Muscle layer of duodenum (tissue), 2 donors: Measurements from ENCODE around the gene CPNE4.
A peak's percentile ranks its signal among the peaks of the same experiment; 100 is the strongest.

Experiments used
- H3K27ac ChIP-seq: one replicate; pipeline ENCODE4 v1.7.0; 2013; ENCODE audit warnings: mild to moderate bottlenecking, low read length
- H3K27me3 ChIP-seq: one replicate; pipeline ENCODE4 v1.7.0; 2013; ENCODE audit warnings: low read depth, mild to moderate bottlenecking, control low read depth, low read length
- H3K36me3 ChIP-seq, 2 donors: one replicate each; pipeline ENCODE4 v1.7.0; 2013; ENCODE audit warnings: low read length in 2 of 2, control low read depth in 1 of 2, mild to moderate bottlenecking in 1 of 2; ENCODE audit not compliant: insufficient read depth in 2 of 2, control insufficient read depth in 1 of 2
- H3K4me1 ChIP-seq, 2 donors: one replicate each; pipeline ENCODE4 v1.7.0; 2013; ENCODE audit warnings: low read length in 2 of 2, mild to moderate bottlenecking in 2 of 2, control low read depth in 1 of 2, moderate library complexity in 1 of 2; ENCODE audit not compliant: insufficient read depth in 2 of 2, control insufficient read depth in 1 of 2
- H3K4me3 ChIP-seq, 2 donors: one replicate each; pipeline ENCODE4 v1.7.0; 2013; ENCODE audit warnings: low read length in 2 of 2, low read depth in 1 of 2, mild to moderate bottlenecking in 1 of 2
- H3K9me3 ChIP-seq, 2 donors: one replicate each; pipeline ENCODE4 v1.7.0; 2013; ENCODE audit warnings: low read length in 2 of 2, control low read depth in 1 of 2, mild to moderate bottlenecking in 1 of 2; ENCODE audit not compliant: control insufficient read depth in 1 of 2
- donor health status: healthy.

Gene CPNE4

GRCh38 chr3:131532645-131533044 lies 502.2 kb downstream of the CPNE4 start:
- peaks cover 3% of the 10 kb centered on the region for H3K27me3 ChIP-seq
- H3K9me3 ChIP-seq, result no peaks in the 10 kb centered on the region

GRCh38 chr3:131530843-131531242 lies 504.0 kb downstream of the CPNE4 start:
- H3K4me1 ChIP-seq, result no peaks in the 10 kb centered on the region
- peaks cover 3% of the 10 kb centered on the region for H3K27me3 ChIP-seq
- no peak overlapping the region for H3K27ac ChIP-seq
- H3K9me3 ChIP-seq, result no peaks in the 10 kb centered on the region
- H3K36me3 ChIP-seq, result no peaks in the 10 kb centered on the region
- no peak overlapping the region for H3K4me3 ChIP-seq

More at GRCh38 chr3:131532645-131533044, 502.2 kb downstream of the CPNE4 start:
- no peaks in the 10 kb centered on the region for H3K36me3 ChIP-seq
- no peak overlapping the region for H3K4me3 ChIP-seq
- no peaks in the 10 kb centered on the region for H3K4me1 ChIP-seq
- H3K27ac ChIP-seq, result no peak overlapping the region

- H3K9me3 ChIP-seq, result no peaks in the 10 kb centered on the region
- H3K27me3 ChIP-seq, result peaks cover 3% of the 10 kb centered on the region
- no peak overlapping the region for H3K27ac ChIP-seq
- no peak overlapping the region for H3K4me3 ChIP-seq
- H3K4me1 ChIP-seq, result no peaks in the 10 kb centered on the region
- no peaks in the 10 kb centered on the region for H3K36me3 ChIP-seq
These were observed 504.4 kb downstream of the CPNE4 start for GRCh38 chr3:131530388-131530787.

- no peaks in the 10 kb centered on the region for H3K9me3 ChIP-seq
- H3K27me3 ChIP-seq, result peaks cover 3% of the 10 kb centered on the region
- peak overlapping the region; percentile 52 to 62 for H3K4me3 ChIP-seq
- H3K4me1 ChIP-seq, result no peaks in the 10 kb centered on the region
- no peaks in the 10 kb centered on the region for H3K36me3 ChIP-seq
- H3K27ac ChIP-seq, result no peak overlapping the region
These were observed 507.9 kb downstream of the CPNE4 start for GRCh38 chr3:131526801-131527347.

GRCh38 chr3:131518680-131519079 lies 516.1 kb downstream of the CPNE4 start:
- Histone ChIP-seq H3K27ac (no peak overlapping the region), H3K4me1 (no peaks in the 10 kb centered on the region), H3K36me3 (no peaks in the 10 kb centered on the region), H3K27me3 (no peaks in the 10 kb centered on the region), H3K9me3 (peaks cover 0 to 3% of the 10 kb centered on the region in 2 donors), H3K4me3 (no peak overlapping the region)

GRCh38 chr3:131505421-131505820 lies 529.4 kb downstream of the CPNE4 start:
- Histone ChIP-seq H3K4me1 (peaks cover 14 to 16% of the 10 kb centered on the region in 2 donors), H3K36me3 (peaks cover 0 to 5% of the 10 kb centered on the region in 2 donors), H3K4me3 (no peak overlapping the region), H3K9me3 (no peaks in the 10 kb centered on the region), H3K27me3 (no peaks in the 10 kb centered on the region), H3K27ac (no peak overlapping the region)

- Histone ChIP-seq H3K9me3 (no peaks in the 10 kb centered on the region), H3K36me3 (peaks cover 4 to 21% of the 10 kb centered on the region in 2 donors), H3K27me3 (no peaks in the 10 kb centered on the region), H3K4me3 (peak overlapping the region; percentile 99), H3K4me1 (peaks cover 14 to 16% of the 10 kb centered on the region in 2 donors), H3K27ac (peak overlapping the region; percentile 86)
These were observed 531.5 kb downstream of the CPNE4 start for GRCh38 chr3:131503320-131503635.

GRCh38 chr3:131502530-131503319 lies 532.1 kb downstream of the CPNE4 start, which contains the start of gene MRPL3:
MRPL3 (minus strand) TSS chr3:131502971; CDS start chr3:131502821, 150 bp downstream.
- peaks cover 14 to 16% of the 10 kb centered on the region in 2 donors for H3K4me1 ChIP-seq

GRCh38 chr3:131501949-131502348 lies 532.9 kb downstream of the CPNE4 start:
- Histone ChIP-seq H3K4me1 (peaks cover 14 to 16% of the 10 kb centered on the region in 2 donors), H3K27ac (peak overlapping the region; percentile 86), H3K4me3 (peak overlapping the region; percentile 99), H3K9me3 (no peaks in the 10 kb centered on the region), H3K27me3 (no peaks in the 10 kb centered on the region), H3K36me3 (peaks cover 5 to 33% of the 10 kb centered on the region in 2 donors)

More at GRCh38 chr3:131502530-131503319, 532.1 kb downstream of the CPNE4 start, which contains the start of gene MRPL3:
- Histone ChIP-seq H3K4me3 (peak within 1 kb of the TSS; percentile 99), H3K27ac (peak within 1 kb of the TSS; percentile 86), H3K9me3 (no peaks in the 10 kb centered on the region), H3K27me3 (no peaks in the 10 kb centered on the region), H3K36me3 (peaks cover 4 to 26% of the 10 kb centered on the region in 2 donors)

GRCh38 chr3:131494706-131495105 lies 540.1 kb downstream of the CPNE4 start:
- Histone ChIP-seq H3K27me3 (no peaks in the 10 kb centered on the region), H3K4me3 (no peak overlapping the region), H3K27ac (no peak overlapping the region), H3K36me3 (peaks cover 32 to 64% of the 10 kb centered on the region in 2 donors), H3K9me3 (no peaks in the 10 kb centered on the region), H3K4me1 (no peaks in the 10 kb centered on the region)

GRCh38 chr3:131491775-131492174 lies 543.0 kb downstream of the CPNE4 start:
- Histone ChIP-seq H3K36me3 (peaks cover 29 to 54% of the 10 kb centered on the region in 2 donors), H3K9me3 (no peaks in the 10 kb centered on the region), H3K27me3 (no peaks in the 10 kb centered on the region), H3K27ac (no peak overlapping the region), H3K4me3 (no peak overlapping the region), H3K4me1 (no peaks in the 10 kb centered on the region)
